NCI-H2227 treated with DMSO at 0.1 percent for 48 hours (cell line): ENCODE results near the gene TMEM209.
"Not testable (repeated sequence)": the region's sequence is repeated elsewhere in the genome, so short reads cannot be mapped to it uniquely, and the experiment has no call there.

Source experiments
- DNase-seq: peaks from one replicate; lab custom pipeline; 2025; lab: John Stamatoyannopoulos, UW

TMEM209 gene

GRCh38 chr7:130218806-130219620 is 13.8 kb upstream of the TMEM209 start:
- DNase-seq: no peak

GRCh38 chr7:130216750-130217149 is 11.5 kb upstream of the TMEM209 start:
- DNase-seq: no peak

- no peak for DNase-seq
Observed at GRCh38 chr7:130216025-130216424, 10.8 kb upstream of the TMEM209 start.

DNA sequence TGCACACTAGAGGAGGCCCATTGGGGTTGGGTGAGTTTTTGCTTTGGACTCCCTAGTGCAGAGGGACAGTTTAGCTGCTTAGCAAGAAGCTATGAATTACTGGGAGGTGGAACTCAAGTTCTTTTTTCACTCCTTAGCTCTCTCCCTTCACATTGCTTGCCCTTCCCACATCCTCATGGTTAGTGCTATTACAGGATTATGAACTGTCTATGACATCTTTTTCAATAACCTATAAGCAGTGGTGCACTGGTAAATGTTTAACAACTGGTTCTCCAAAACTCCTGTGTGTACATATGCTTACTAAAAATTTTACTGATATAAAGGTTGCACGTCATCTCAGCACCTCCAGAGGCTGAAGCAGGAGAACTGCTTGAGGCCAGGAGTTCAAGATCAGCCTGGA is 8.6 kb upstream of the TMEM209 start:
- no peak for DNase-seq

DNA sequence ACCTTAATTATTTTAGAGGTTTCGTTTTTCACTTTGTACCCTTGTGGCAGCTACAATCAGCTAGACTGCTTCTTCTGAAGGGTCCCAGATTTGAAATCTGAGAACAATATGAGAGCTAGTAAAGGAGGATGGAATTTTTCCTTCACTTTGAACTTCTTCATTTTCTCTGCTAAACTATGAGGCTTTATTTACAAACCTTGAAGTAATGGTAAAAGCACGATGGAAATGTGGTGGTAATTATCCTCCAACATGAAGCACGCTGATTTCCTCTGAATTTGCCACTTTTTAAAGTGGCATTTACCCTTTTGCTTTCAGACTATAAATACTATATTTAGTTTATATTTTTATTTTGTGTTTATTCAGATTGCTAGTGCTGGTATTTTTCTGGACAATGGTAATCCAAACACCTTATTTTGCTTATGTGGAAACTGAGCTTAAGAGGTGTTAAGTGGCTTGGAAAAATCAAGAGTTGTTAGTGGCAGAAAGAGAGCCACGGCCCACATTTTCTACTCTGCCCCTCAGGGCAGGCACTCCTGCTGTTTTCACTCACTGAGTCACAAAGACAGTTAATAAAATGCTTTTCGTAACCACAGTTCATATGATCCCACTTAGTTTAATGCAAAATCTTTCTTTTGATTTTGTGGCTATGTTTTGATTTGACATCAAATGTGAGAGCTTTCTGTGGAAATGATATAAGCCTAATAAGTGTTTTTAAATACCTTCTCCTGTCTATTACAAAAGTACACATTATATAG is 5.2 kb upstream of the TMEM209 start:
- DNase-seq: no peak

DNA sequence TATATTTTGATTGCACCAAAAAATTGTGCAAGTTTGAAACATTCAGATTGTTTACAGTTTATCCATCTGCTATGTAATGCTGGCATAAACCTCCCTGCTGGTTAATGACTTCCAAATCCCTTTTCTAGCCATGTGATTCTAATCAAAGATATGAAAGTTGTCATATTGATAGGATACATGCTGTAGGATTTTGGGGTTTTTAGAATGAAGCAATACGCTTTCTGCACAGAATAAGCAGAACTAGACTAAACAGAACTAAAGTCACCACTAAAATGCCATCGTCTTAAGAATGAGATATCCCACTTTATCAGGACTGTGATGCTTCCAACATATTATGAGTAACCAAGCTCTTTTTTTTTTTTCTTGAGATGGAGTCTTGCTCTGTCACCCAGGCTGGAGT is 3.3 kb upstream of the TMEM209 start:
- DNase-seq: no peak

DNA sequence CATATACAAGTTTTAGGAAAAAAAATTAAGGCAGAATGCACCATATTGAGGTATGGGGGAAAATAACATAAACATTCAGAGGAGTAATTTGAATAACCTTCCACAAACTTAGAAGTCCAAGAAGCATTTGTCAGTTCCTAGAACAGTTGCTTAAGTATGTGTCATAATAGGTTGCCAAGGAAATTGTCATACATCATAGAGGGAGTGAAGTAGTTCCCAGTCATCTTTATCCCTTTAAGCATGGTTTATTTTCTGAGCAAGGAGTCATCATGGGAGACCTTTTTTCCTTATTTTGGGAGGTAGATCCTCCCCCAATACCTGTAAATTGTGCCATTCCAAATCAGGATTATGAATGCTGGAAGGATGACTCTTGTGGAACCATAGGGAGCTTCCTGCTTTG is 2.4 kb upstream of the TMEM209 start, which contains the start of gene SSMEM1:
SSMEM1 (plus strand) TSS at position 219 of the 400 bp plus-strand sequence; CDS start at position 270, 51 bp downstream.
- no peak for DNase-seq

- DNase-seq: no peak
Observed at GRCh38 chr7:130207033-130207432, 1.8 kb upstream of the TMEM209 start.

- peak; percentile 93 for DNase-seq
Observed at GRCh38 chr7:130201796-130202195, 3.4 kb downstream of the TMEM209 start.

DNA sequence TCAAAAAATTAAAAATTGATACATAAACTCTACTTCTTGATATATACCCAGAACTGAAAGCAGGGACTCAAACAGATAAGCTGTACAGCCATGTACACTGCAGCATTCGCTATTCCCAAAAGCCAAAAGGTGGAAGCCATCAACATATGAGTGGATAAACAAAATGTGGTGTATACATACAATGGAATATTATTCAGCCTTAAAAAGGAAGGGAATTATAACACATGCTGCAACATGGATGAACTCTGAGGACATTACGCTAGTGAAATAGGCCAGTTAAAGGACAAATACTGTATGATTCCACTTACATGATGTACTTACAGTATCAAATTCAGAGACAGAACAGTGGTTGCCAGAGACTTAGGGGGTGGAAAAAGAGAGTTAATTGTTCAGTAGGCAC is 8.1 kb downstream of the TMEM209 start:
- no peak for DNase-seq

GRCh38 chr7:130196476-130196875 is 8.7 kb downstream of the TMEM209 start:
- no peak for DNase-seq

DNA sequence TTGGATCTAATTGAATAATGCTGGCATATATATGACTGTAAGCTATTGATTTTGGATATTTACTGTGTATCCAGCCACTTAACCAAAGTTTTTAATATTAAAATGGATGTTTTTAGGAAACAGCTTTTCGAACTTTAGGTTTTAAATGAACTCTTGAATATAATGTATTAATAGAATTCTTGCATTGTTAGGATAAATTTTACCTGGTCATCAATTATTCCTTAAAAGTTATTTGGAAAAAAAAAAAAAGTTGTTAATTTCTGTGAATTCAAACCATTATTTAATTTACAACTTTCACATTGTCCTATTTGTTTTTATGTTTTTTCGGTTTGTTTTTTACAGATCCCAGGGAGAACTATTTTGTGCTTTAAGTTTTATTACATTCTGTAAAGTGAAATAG is 9.8 kb downstream of the TMEM209 start:
- DNase-seq: no peak

DNA sequence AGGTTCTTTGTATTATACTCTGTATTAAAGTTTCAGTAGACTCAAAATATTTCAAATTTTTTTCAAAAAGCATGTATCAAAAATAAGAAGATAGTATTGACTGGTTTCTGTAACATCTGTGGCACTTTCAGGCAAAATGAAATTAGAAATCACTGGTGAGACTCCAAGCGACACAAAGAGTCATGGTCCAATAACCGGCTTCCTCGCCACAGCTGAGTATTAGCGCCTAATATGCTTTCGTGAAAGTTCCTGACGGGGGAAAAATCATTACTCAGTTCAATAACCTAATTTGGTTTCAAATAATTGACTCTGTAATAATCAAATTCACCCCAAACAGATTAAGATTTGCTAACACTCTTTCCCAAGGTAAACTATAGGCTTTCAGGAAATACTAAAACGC is 13.4 kb downstream of the TMEM209 start:
- no peak for DNase-seq

- DNase-seq: no peak
Observed at GRCh38 chr7:130189343-130189742, 15.9 kb downstream of the TMEM209 start.

GRCh38 chr7:130187360-130187759 is 17.8 kb downstream of the TMEM209 start:
- DNase-seq: no peak

- not testable (repeated sequence) for DNase-seq
Observed at GRCh38 chr7:130184349-130184748, 20.9 kb downstream of the TMEM209 start.

DNA sequence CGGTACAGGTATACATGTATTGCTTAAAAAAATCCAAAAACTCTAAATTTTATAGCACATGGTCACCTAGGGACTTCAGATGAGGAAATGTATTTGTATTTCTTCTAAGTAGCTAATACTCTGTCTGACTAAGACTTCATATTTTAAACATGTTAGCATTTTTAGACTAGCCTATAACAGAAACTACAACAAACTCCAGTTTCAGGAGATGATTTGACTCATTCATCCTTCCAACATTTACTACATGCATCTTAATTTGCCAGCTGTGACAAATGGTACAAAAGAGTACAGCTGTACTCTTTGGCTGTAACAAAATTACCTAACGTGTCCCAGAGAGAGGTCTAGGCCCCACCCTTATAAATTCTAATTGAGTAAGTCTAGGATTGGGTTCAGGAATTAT is 22.2 kb downstream of the TMEM209 start:
- no peak for DNase-seq

DNA sequence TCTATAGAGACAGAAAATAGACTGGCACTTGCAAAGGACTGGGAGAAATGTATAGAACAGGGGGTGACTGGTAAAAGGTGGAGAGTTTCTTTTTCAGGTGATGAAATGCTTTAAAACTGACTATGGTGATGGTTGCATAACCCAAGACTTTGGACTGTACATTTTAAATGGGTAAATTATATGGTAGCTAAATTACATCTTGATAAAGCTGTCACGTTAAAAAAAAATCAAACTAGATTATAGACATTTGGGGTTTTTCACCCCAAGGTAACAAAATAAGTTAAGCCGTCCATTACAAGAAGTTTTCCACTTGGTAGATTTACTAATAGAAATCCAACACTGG is 24.0 kb downstream of the TMEM209 start:
- no peak for DNase-seq

DNA sequence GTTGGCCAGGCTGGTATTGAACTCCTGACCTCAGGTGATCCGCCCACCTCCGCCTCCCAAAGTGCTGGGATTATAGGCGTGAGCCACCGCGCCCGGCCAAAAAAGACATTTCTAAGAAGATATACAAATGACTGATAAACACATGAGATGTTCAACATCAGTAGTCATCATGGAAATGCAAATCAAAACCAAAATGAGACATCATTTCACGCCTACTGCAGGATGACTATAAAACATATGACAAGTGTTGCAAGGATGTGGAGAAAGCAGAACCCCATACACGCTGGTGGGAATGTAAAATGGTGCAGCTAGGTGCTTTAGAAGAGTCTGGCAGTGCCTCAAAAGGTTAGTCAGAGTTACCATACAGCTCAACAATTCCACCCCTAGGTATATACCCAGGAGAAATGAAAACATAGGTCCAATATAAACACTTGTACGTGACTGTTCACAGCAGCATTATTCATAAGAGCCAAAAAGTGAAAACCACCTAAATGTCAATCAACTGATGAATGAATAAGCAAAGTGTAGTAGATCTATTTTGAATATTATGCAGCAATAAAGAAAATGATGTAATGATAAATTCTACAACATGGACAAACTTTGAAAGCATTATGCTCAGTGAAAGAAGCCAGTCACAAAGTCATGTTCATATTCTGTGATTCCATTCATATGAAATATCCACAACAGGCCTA is 24.5 kb downstream of the TMEM209 start:
- no peak for DNase-seq

DNA sequence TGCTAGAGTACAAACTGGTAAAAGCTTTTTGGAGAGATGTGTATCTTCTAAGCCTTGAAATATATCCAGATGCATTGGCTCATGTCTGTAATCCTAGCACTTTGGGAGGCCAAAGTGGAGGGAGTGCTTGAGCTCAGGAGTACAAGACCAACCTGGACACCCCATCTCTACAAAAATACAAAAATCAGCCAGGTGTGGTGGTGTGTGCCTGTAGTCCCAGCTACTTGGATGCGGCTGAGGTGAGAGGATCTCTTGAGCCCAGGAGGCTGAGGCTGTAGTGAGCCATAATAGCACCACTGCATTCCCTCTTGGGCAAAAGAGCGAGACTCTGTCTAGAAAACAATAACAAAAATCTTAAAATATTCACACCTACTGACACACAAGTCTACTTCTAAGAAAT is 25.6 kb downstream of the TMEM209 start:
- DNase-seq: no peak

DNA sequence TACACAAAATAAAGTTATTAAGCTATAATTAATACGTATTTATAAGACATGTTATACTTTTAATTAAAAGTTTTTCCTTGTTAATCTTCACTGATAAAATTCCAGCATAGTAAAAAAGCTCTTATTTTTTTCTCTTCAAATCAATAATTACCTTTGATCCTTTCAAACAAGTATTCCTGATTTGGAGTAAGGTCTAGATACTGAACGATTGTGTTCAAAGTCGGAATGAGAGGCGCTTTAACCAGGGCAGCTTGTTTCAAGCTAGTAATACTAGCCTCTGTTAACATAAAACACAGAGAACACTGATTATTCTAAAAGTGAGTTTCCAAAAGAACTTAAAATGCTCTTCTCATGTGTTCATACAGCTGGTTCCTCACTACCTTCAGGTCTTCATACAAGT is 27.0 kb downstream of the TMEM209 start:
- no peak for DNase-seq

DNA sequence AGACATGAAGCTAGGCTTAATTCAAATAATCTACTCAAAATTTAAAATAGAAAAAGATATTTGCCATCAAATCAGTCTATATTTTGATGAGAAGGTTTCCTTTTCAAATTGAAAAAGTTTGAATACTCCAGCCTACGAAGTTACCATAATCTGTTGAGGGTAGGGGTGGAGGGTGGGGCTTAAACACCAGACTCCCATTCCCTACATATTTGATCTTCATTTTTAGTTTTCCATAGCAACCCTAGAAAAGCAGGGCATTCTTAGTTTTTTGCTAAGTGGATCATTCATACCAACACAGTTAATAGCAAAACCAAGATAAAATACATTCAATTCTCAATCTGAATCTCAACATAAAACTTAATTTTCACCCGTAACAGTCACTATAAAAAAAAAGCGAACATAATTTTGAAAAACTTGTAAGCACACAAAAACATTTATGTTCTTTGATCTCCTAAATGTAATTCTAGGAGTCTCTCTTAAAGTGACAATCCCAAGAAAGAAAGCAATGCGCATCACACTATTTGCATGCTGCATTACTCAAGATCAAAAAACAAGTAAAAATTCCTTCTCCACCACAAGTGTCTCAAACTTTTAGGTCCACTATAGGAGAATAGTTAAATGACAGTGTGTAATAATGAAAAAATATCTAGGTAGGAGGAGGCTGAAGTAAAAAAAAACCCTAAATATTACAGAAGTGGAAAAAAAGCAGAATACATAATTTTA is 30.8 kb downstream of the TMEM209 start:
- DNase-seq: no peak
